ENCODE measurements around the gene IDUA.

Gene IDUA

GRCh38 chr4:988726-989721 is 2.2 kb downstream of the IDUA start:
- no peak for DNase-seq

- no peak for DNase-seq
These were observed 3.1 kb downstream of the IDUA start for GRCh38 chr4:989722-990471.

- DNase-seq = no peak
These were observed 4.0 kb downstream of the IDUA start for GRCh38 chr4:990746-991367.

- no peak for DNase-seq
These were observed 4.8 kb downstream of the IDUA start for GRCh38 chr4:991451-992296.

- peak; percentile 27 to 62 for DNase-seq
These were observed 5.7 kb downstream of the IDUA start for GRCh38 chr4:992297-993110.

GRCh38 chr4:993111-994029 is 6.5 kb downstream of the IDUA start, which contains the start of gene SLC26A1:
Gene SLC26A1 (minus strand): TSS chr4:993404. CDS start chr4:991703, 1,701 bp downstream.
- peak in 1 of 2 experiments; percentile 55 for DNase-seq

GRCh38 chr4:995311-996026 is 8.6 kb downstream of the IDUA start:
- DNase-seq = no peak

GRCh38 chr4:996030-996996 is 9.5 kb downstream of the IDUA start:
- DNase-seq = peak in 1 of 2 experiments; percentile 32

- no peak for DNase-seq
These were observed 10.1 kb downstream of the IDUA start for GRCh38 chr4:996997-997374.

GRCh38 chr4:997375-998071 is 10.7 kb downstream of the IDUA start:
- DNase-seq = peak in 1 of 2 experiments; percentile 56

- no peak for DNase-seq
These were observed 11.3 kb downstream of the IDUA start for GRCh38 chr4:998096-998691.

- DNase-seq = peak in 1 of 2 experiments; percentile 51
These were observed 12.5 kb downstream of the IDUA start for GRCh38 chr4:999240-999863.

GRCh38 chr4:999882-1000425 is 13.1 kb downstream of the IDUA start:
- DNase-seq = no peak

- no peak for DNase-seq
These were observed 13.9 kb downstream of the IDUA start for GRCh38 chr4:1000686-1001260.

- no peak for DNase-seq
These were observed 14.8 kb downstream of the IDUA start for GRCh38 chr4:1001561-1002130.

Measured in NCI-H526 (cell line).